ENCODE data around the gene RNMT.

The RNMT gene

DNA sequence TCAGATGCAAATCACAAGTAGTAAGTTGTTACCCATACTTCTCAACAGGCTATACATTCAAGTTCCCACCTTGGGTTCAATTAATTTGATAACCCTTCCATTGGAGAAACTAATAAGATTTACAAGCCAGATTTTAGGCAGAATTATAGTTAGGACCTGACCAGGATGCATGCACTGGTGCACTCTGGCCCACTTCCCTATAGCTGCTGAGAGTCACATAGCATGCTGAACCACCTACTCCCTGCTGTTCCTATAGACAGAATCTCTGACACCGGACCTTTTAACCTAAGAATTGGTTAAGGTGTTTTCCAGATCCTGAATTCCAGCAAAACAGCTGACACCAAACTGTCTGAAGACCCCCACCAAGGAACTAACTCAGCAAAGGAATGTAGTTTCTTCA is 26.3 kb upstream of the RNMT start:
- H2AFZ ChIP-seq (ENCODE audit: low read depth, low read length): no peak overlapping the region
- H3K36me3 ChIP-seq (replicated peaks; ENCODE audit: low read depth, low read length): peaks cover 61% of the 10 kb centered on the region
- H3K9me3 ChIP-seq (ENCODE audit: insufficient read depth, low read length): peaks cover 27% of the 10 kb centered on the region
- H4K20me1 ChIP-seq (ENCODE audit: insufficient read depth, low read length): peaks cover 23% of the 10 kb centered on the region
- TF ChIP-seq, protein P1, sequence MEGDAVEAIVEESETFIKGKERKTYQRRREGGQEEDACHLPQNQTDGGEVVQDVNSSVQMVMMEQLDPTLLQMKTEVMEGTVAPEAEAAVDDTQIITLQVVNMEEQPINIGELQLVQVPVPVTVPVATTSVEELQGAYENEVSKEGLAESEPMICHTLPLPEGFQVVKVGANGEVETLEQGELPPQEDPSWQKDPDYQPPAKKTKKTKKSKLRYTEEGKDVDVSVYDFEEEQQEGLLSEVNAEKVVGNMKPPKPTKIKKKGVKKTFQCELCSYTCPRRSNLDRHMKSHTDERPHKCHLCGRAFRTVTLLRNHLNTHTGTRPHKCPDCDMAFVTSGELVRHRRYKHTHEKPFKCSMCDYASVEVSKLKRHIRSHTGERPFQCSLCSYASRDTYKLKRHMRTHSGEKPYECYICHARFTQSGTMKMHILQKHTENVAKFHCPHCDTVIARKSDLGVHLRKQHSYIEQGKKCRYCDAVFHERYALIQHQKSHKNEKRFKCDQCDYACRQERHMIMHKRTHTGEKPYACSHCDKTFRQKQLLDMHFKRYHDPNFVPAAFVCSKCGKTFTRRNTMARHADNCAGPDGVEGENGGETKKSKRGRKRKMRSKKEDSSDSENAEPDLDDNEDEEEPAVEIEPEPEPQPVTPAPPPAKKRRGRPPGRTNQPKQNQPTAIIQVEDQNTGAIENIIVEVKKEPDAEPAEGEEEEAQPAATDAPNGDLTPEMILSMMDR (IDR thresholded peaks at IDR 0.05; ENCODE audit: low read depth, low read length): no peak
- no peak for TF ChIP-seq EZH2phosphoT487 (IDR thresholded peaks at IDR 0.05; ENCODE audit: low read depth)
- H3K9ac ChIP-seq (ENCODE audit: low read length): no peak overlapping the region
- no peak overlapping the region for H3K27ac ChIP-seq (ENCODE audit: low read length)
- peaks cover 80% of the 10 kb centered on the region for H3K79me2 ChIP-seq (ENCODE audit: low read length)
- H3K4me1 ChIP-seq (ENCODE audit: low read length): peaks cover 7% of the 10 kb centered on the region; the same call in 1 of the 2 replicates
- no peak overlapping the region for H3K4me2 ChIP-seq (ENCODE audit: low read length)
- no peak overlapping the region for H3K4me3 ChIP-seq (ENCODE audit: low read length)
- H3K27me3 ChIP-seq (ENCODE audit: low read depth, low read length): no peaks in the 10 kb centered on the region

- no peak overlapping the region for H2AFZ ChIP-seq (ENCODE audit: low read depth, low read length)
- no peak overlapping the region for H3K27ac ChIP-seq (ENCODE audit: low read length)
- peaks cover 27% of the 10 kb centered on the region for H3K9me3 ChIP-seq (ENCODE audit: insufficient read depth, low read length)
- peaks cover 7% of the 10 kb centered on the region; the same call in 1 of the 2 replicates for H3K4me1 ChIP-seq (ENCODE audit: low read length)
- peaks cover 87% of the 10 kb centered on the region for H3K79me2 ChIP-seq (ENCODE audit: low read length)
- H3K27me3 ChIP-seq (ENCODE audit: low read depth, low read length): no peaks in the 10 kb centered on the region
- TF ChIP-seq, protein P1 (IDR thresholded peaks at IDR 0.05; ENCODE audit: low read depth, low read length): no peak
- TF ChIP-seq EZH2phosphoT487 (IDR thresholded peaks at IDR 0.05; ENCODE audit: low read depth): no peak
- H3K4me3 ChIP-seq (ENCODE audit: low read length): no peak overlapping the region
- H3K36me3 ChIP-seq (replicated peaks; ENCODE audit: low read depth, low read length): peaks cover 77% of the 10 kb centered on the region
- H4K20me1 ChIP-seq (ENCODE audit: insufficient read depth, low read length): peaks cover 12% of the 10 kb centered on the region
- no peak overlapping the region for H3K9ac ChIP-seq (ENCODE audit: low read length)
- no peak overlapping the region for H3K4me2 ChIP-seq (ENCODE audit: low read length)
These were observed 22.6 kb upstream of the RNMT start for GRCh38 chr18:13703899-13704298.

GRCh38 chr18:13710414-13710831 is 16.1 kb upstream of the RNMT start:
- Histone ChIP-seq H3K27ac (ENCODE audit: low read length) (no peak overlapping the region), H3K9me3 (ENCODE audit: insufficient read depth, low read length) (peaks cover 3% of the 10 kb centered on the region; the same call in 1 of the 2 replicates), H3K4me3 (ENCODE audit: low read length) (no peak overlapping the region), H4K20me1 (ENCODE audit: insufficient read depth, low read length) (peaks cover 31% of the 10 kb centered on the region), H3K9ac (ENCODE audit: low read length) (no peak overlapping the region), H2AFZ (ENCODE audit: low read depth, low read length) (no peak overlapping the region), H3K79me2 (ENCODE audit: low read length) (peaks cover 98% of the 10 kb centered on the region), H3K36me3 (replicated peaks; ENCODE audit: low read depth, low read length) (peaks cover 49% of the 10 kb centered on the region), H3K27me3 (ENCODE audit: low read depth, low read length) (no peaks in the 10 kb centered on the region), H3K4me1 (ENCODE audit: low read length) (no peaks in the 10 kb centered on the region), H3K4me2 (ENCODE audit: low read length) (no peak overlapping the region)
- no peak for TF ChIP-seq EZH2phosphoT487 (IDR thresholded peaks at IDR 0.05; ENCODE audit: low read depth)
- TF ChIP-seq, protein P1 (IDR thresholded peaks at IDR 0.05; ENCODE audit: low read depth, low read length): no peak

GRCh38 chr18:13712400-13713131 is 13.9 kb upstream of the RNMT start:
- peaks cover 3% of the 10 kb centered on the region; the same call in 1 of the 2 replicates for H3K9me3 ChIP-seq (ENCODE audit: insufficient read depth, low read length)
- H3K4me3 ChIP-seq (ENCODE audit: low read length): no peak overlapping the region
- H4K20me1 ChIP-seq (ENCODE audit: insufficient read depth, low read length): peaks cover 36% of the 10 kb centered on the region
- H3K79me2 ChIP-seq (ENCODE audit: low read length): peaks cover 99% of the 10 kb centered on the region
- no peak overlapping the region for H3K9ac ChIP-seq (ENCODE audit: low read length)
- H2AFZ ChIP-seq (ENCODE audit: low read depth, low read length): no peak overlapping the region
- H3K4me1 ChIP-seq (ENCODE audit: low read length): no peaks in the 10 kb centered on the region
- TF ChIP-seq, protein P1 (IDR thresholded peaks at IDR 0.05; ENCODE audit: low read depth, low read length): no peak
- no peak for TF ChIP-seq EZH2phosphoT487 (IDR thresholded peaks at IDR 0.05; ENCODE audit: low read depth)
- H3K4me2 ChIP-seq (ENCODE audit: low read length): no peak overlapping the region
- peaks cover 38% of the 10 kb centered on the region for H3K36me3 ChIP-seq (replicated peaks; ENCODE audit: low read depth, low read length)
- no peak overlapping the region for H3K27ac ChIP-seq (ENCODE audit: low read length)
- H3K27me3 ChIP-seq (ENCODE audit: low read depth, low read length): no peaks in the 10 kb centered on the region
